LNCAP (cell line): ENCODE results near the gene HOXD10.

Experiments
- TF ChIP-seq, protein P1 (sequence below): fragments of 450-650 bp; IDR thresholded peaks from 2 replicates; pipeline ENCODE4 v1.5.1; 2017; ENCODE audit warnings: mild to moderate bottlenecking

The HOXD10 gene

DNA sequence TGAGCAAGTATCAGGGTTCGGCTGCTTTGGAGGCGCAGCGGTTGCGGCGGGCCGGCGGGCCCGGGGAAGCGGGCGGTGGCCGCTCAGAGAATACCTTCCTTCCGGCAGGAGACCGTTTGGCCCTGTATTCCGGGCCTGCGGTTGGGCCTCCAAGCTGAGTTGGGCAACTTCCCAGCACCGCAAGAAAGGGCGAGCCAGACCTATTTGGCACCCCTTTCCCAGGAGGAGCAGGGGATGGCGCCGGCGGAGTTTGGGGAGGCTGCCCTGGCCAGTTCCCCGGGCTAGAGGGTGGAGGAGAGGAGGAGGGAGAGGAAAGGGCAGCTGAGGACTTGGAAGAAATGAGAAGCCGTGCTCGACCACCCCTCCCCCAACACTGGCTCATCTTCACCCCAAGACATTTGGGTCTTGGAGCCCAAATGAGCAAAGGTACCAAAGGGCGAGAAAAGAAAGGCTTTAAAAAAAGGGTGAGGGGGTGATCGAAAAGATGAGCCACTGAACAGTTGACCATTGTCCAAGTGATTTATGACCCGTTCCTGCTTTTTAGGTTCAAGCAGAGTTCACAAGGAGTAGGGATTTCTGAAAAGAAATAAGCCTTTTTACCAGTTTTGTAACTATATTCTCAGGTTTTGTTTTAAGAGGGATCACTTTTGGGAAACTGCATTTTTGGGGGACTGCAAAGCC lies 48.9 kb downstream of the HOXD10 start:
- TF ChIP-seq, protein P1, sequence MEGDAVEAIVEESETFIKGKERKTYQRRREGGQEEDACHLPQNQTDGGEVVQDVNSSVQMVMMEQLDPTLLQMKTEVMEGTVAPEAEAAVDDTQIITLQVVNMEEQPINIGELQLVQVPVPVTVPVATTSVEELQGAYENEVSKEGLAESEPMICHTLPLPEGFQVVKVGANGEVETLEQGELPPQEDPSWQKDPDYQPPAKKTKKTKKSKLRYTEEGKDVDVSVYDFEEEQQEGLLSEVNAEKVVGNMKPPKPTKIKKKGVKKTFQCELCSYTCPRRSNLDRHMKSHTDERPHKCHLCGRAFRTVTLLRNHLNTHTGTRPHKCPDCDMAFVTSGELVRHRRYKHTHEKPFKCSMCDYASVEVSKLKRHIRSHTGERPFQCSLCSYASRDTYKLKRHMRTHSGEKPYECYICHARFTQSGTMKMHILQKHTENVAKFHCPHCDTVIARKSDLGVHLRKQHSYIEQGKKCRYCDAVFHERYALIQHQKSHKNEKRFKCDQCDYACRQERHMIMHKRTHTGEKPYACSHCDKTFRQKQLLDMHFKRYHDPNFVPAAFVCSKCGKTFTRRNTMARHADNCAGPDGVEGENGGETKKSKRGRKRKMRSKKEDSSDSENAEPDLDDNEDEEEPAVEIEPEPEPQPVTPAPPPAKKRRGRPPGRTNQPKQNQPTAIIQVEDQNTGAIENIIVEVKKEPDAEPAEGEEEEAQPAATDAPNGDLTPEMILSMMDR: no peak

DNA sequence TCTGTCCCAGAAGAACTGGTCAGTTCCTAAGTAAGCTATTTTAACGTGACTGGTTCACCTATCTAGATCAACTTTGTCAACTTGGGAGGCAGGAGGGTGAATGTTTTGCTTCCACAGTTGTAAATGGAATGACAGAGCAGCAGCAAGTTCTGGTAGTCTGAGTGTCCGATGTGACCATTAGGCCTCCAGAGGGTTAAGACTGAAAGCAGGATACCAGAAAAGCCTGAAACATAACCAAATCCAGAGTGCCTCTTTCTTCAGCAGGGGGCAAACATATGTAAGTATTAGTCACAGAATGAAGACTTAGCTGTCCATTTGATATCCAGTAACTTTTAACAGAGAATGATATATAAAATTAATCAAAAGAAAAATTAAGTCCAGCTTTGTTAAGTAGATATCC lies 49.7 kb downstream of the HOXD10 start:
- TF ChIP-seq, protein P1: no peak

DNA sequence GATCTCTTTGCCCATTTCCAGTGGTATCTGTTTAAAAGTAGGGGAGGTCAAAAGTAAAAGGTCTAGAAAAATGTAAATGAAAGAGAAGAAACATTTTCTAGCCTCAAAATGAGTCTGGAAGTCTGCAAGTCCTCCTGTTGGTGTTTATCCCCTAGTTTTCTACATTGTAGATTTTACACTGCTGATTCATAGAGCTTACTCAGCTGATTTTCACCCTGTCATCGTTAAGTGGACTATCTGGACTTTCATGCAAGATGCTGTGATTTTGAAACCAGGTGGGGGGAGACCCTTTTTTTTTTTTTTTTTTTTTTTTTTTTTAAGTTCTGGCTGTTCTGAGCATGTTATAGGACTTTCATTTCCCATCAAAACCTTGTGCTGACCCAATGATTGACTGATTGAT lies 50.8 kb downstream of the HOXD10 start:
- TF ChIP-seq, protein P1: no peak

DNA sequence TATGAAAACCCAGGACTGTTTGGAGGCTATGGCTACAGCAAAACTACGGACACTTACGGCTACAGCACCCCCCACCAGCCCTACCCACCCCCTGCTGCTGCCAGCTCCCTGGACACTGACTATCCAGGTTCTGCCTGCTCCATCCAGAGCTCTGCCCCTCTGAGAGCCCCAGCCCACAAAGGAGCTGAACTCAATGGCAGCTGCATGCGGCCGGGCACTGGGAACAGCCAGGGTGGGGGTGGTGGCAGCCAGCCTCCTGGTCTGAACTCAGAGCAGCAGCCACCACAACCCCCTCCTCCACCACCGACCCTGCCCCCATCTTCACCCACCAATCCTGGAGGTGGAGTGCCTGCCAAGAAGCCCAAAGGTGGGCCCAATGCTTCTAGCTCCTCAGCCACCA lies 52.6 kb downstream of the HOXD10 start:
- TF ChIP-seq, protein P1: no peak
